Gastrocnemius medialis (tissue), 4 donors: Measurements from ENCODE around the gene KCTD12. TPM values are rescaled to one million over a fixed set of nuclear protein-coding genes. Genes with fewer than 3 reads are reported as not detected.

ENCODE experiments used
- ATAC-seq, 2 donors: fragments of 150-250 bp; one replicate each; pipeline ENCODE4 v1.9.1; 2016
- DNase-seq, 2 donors: peaks; one replicate each; pipeline ENCODE4 v3.0.0-alpha.2; 2019
- H3K27ac ChIP-seq, 4 donors: fragments of 200-600 bp; sonication (generic); 1 replicate in 1 of 4; 2 replicates in 3 of 4; pipeline ENCODE4 v1.5.1; 2016 to 2018; ENCODE audit warnings: mild to moderate bottlenecking in 2 of 4, moderate library complexity in 1 of 4
- H3K27me3 ChIP-seq, 3 donors: fragments of 200-600 bp; sonication (generic) in 2 of 3; 1 replicate in 1 of 3; 2 replicates in 2 of 3; pipeline versions ENCODE4 v1.5.1 to v1.6.0; 2016 to 2019; ENCODE audit warnings: mild to moderate bottlenecking in 1 of 3, moderate library complexity in 1 of 3
- H3K36me3 ChIP-seq, 2 donors: fragments of 200-600 bp; sonication (generic) in 1 of 2; one replicate each; pipeline ENCODE4 v1.5.1; 2017 to 2018
- H3K4me1 ChIP-seq, 2 donors: fragments of 200-600 bp; sonication (generic) in 1 of 2; one replicate each; pipeline ENCODE4 v1.5.1; 2016 to 2017; ENCODE audit warnings: mild to moderate bottlenecking in 2 of 2
- H3K4me3 ChIP-seq, 4 donors: fragments of 200-600 bp; sonication (generic) in 3 of 4; 1 replicate in 1 of 4; 2 replicates in 3 of 4; pipeline ENCODE4 v1.5.1; 2016 to 2019; ENCODE audit warnings: mild to moderate bottlenecking in 2 of 4
- H3K9me3 ChIP-seq, 3 donors: fragments of 200-600 bp; sonication (generic) in 2 of 3; 1 replicate in 1 of 3; 2 replicates in 2 of 3; pipeline ENCODE4 v1.5.1; 2016 to 2019
- POLR2A ChIP-seq, 2 donors: fragments of 450-650 bp; IDR thresholded peaks; one replicate each; pipeline ENCODE4 v1.6.1; 2017; ENCODE audit warnings: antibody characterized with exemption in 2 of 2, mild to moderate bottlenecking in 2 of 2, moderate library complexity in 2 of 2
- in situ Hi-C, 4 donors: fragments of 200-750 bp; cut with MboI; loops; one replicate each; pipeline versions ENCODE4 v1.15.0 to v1.8.0; 2017; ENCODE audit warnings: low sequenced_read_pairs in 4 of 4
- intact Hi-C: fragments of 100-400 bp; cut with DNase I; formaldehyde crosslinking; loops from one replicate; pipeline ENCODE4 v1.15.1; 2023; ENCODE audit warnings: low total_unique reads
- total RNA-seq, 4 donors: library from RNA; depleted of rRNA; stranded (reverse); fragments of >200 nt; gene quantifications; one replicate each; pipeline versions ENCODE4 v1.1.0 to v1.2.3, GENCODE V29; 2016
- TF ChIP-seq, protein P1 (sequence below), 5 experiments: fragments of 450-650 bp in 3 of 5; fragments of 200-600 bp in 2 of 5; sonication (generic) in 2 of 5; IDR thresholded peaks in 4 of 5; conservative IDR thresholded peaks in 1 of 5; 1 replicate in 4 of 5; 2 replicates in 1 of 5; pipeline ENCODE4 v1.5.1; 2016 to 2019; ENCODE audit warnings: antibody characterized with exemption in 5 of 5, mild to moderate bottlenecking in 3 of 5, moderate library complexity in 3 of 5

The KCTD12 gene
- 10 to 100 TPM; 17.3 to 35.9 (median 27.1) TPM for total RNA-seq

GRCh38 chr13:76886292-76887075 is at the start of gene KCTD12:
KCTD12 (minus strand) TSS chr13:76886405; CDS start chr13:76886148, 257 bp downstream.
- intact Hi-C loops (loop anchor here (10.0 kb wide), 2 partner anchors 138 to 222 kb away; partner anchors contain the start of gene FBXL3), in situ Hi-C loops (no loop called here)
- peaks cover 0 to 7% of the 10 kb centered on the region in 2 donors for H3K4me1 ChIP-seq
- ATAC-seq: peak; percentile 64 to 66
- DNase-seq: peak; percentile 67 to 74
- H3K4me3 ChIP-seq: peak within 1 kb of the TSS; percentile 71 to 82 (median 76)
- TF ChIP-seq, protein P1, sequence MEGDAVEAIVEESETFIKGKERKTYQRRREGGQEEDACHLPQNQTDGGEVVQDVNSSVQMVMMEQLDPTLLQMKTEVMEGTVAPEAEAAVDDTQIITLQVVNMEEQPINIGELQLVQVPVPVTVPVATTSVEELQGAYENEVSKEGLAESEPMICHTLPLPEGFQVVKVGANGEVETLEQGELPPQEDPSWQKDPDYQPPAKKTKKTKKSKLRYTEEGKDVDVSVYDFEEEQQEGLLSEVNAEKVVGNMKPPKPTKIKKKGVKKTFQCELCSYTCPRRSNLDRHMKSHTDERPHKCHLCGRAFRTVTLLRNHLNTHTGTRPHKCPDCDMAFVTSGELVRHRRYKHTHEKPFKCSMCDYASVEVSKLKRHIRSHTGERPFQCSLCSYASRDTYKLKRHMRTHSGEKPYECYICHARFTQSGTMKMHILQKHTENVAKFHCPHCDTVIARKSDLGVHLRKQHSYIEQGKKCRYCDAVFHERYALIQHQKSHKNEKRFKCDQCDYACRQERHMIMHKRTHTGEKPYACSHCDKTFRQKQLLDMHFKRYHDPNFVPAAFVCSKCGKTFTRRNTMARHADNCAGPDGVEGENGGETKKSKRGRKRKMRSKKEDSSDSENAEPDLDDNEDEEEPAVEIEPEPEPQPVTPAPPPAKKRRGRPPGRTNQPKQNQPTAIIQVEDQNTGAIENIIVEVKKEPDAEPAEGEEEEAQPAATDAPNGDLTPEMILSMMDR (IDR thresholded peaks at IDR 0.05 in 4 of 5, conservative IDR thresholded peaks at IDR 0.05 in 1 of 5): peak in 2 of 5 experiments; percentile 24 to 42
- TF ChIP-seq POLR2A (IDR thresholded peaks at IDR 0.05): peak; percentile 60 to 83
- H3K9me3 ChIP-seq: no peaks in the 10 kb centered on the region
- H3K36me3 ChIP-seq: no peaks in the 10 kb centered on the region
- H3K27me3 ChIP-seq: peaks cover 3 to 25% (median 24%) of the 10 kb centered on the region in 3 donors
- peak within 1 kb of the TSS; percentile 69 to 85 (median 82) for H3K27ac ChIP-seq

DNA sequence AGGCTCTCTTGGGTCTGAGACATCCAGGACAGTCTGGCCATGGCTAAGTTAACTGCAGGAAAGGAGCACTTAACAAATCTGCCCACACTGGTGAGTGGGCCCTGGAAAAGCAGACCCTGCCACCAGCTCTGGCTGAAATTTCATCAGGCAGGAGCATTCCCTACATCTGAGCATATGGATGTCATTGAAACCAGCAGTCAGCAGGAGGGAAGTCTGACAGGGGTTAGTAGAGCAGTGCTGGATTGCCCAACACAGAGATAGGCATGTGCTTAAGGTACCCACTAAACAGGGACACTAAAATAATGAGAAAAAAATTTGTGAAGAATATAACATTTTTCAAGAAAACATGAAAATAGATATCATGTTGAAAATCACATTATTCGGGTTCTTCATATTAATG is 48.5 kb upstream of the KCTD12 start:
- Histone ChIP-seq H3K27me3 (no peaks in the 10 kb centered on the region), H3K27ac (no peak overlapping the region), H3K9me3 (no peaks in the 10 kb centered on the region), H3K4me3 (no peak overlapping the region), H3K4me1 (no peaks in the 10 kb centered on the region), H3K36me3 (no peaks in the 10 kb centered on the region)
- no peak for DNase-seq
- no peak for ATAC-seq
- intact Hi-C loops: no loop called here
- TF ChIP-seq POLR2A (IDR thresholded peaks at IDR 0.05): no peak
- TF ChIP-seq, protein P1 (IDR thresholded peaks at IDR 0.05 in 4 of 5, conservative IDR thresholded peaks at IDR 0.05 in 1 of 5): no peak
- in situ Hi-C loops: no loop called here

GRCh38 chr13:76932076-76932475 is 45.9 kb upstream of the KCTD12 start:
- H3K9me3 ChIP-seq: no peaks in the 10 kb centered on the region
- H3K36me3 ChIP-seq: no peaks in the 10 kb centered on the region
- DNase-seq (no peak), ATAC-seq (no peak)
- no peak for TF ChIP-seq POLR2A (IDR thresholded peaks at IDR 0.05)
- TF ChIP-seq, protein P1 (IDR thresholded peaks at IDR 0.05 in 4 of 5, conservative IDR thresholded peaks at IDR 0.05 in 1 of 5): no peak
- H3K4me3 ChIP-seq: no peak overlapping the region
- no peaks in the 10 kb centered on the region for H3K4me1 ChIP-seq
- H3K27ac ChIP-seq: no peak overlapping the region
- intact Hi-C loops: no loop called here
- in situ Hi-C loops: no loop called here
- no peaks in the 10 kb centered on the region for H3K27me3 ChIP-seq

DNA sequence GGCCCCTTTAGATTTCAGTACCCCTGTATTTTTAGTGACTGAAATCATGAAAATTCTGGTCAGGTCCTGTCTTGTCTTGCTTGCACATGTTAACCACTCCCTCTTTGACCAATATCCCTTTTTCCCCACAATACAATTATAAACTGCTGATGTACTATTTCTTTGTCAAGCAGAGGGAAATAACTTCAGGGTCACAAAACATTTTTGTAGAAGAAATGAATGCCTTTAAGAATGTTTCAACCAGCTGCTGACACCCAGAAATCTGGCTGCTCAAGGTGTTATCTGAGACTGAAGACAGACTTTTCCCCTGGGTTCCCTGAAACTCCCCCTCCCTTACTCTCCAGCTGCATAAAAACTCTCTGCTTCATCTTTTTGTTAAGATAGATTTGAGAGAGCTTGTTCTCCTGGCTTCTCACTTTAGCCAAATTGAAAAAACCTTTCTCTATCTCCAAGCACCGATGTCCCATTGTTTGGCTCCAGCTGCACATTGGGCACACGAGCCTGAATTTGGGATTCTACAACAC is 43.7 kb upstream of the KCTD12 start:
- no peak for ATAC-seq
- H3K9me3 ChIP-seq: no peaks in the 10 kb centered on the region

More for the DNA sequence above, 43.7 kb upstream of the KCTD12 start:
- H3K36me3 ChIP-seq: no peaks in the 10 kb centered on the region
- DNase-seq: no peak
- no peak overlapping the region for H3K27ac ChIP-seq
- in situ Hi-C loops (no loop called here), intact Hi-C loops (no loop called here)
- no peaks in the 10 kb centered on the region for H3K27me3 ChIP-seq
- no peaks in the 10 kb centered on the region for H3K4me1 ChIP-seq
- H3K4me3 ChIP-seq: no peak overlapping the region
- TF ChIP-seq, protein P1 (IDR thresholded peaks at IDR 0.05 in 4 of 5, conservative IDR thresholded peaks at IDR 0.05 in 1 of 5): no peak
- no peak for TF ChIP-seq POLR2A (IDR thresholded peaks at IDR 0.05)
